Measurements from ENCODE around the gene PCK2.

GRCh38 chr14:24129410-24129998 lies 35.4 kb downstream of the PCK2 start:
- TF ChIP-seq CTCF (IDR thresholded peaks at IDR 0.05; ENCODE audit: low read depth, low read length, missing input control) (no peak), FOXA1 (IDR thresholded peaks at IDR 0.05) (no peak), JUND (IDR thresholded peaks at IDR 0.05) (no peak), GABPA (IDR thresholded peaks at IDR 0.05 in 1 of 2, conservative IDR thresholded peaks at IDR 0.05 in 1 of 2) (no peak), RAD21 (IDR thresholded peaks at IDR 0.05) (no peak), ATF3 (IDR thresholded peaks at IDR 0.05) (no peak), HNF4A (conservative IDR thresholded peaks at IDR 0.05) (no peak), YY1 (IDR thresholded peaks at IDR 0.05) (no peak), TAF1 (conservative IDR thresholded peaks at IDR 0.05) (no peak), EGR1 (IDR thresholded peaks at IDR 0.05; ENCODE audit: low read depth in 2 of 2) (no peak), SP1 (IDR thresholded peaks at IDR 0.05) (no peak), RXRA (IDR thresholded peaks at IDR 0.05) (no peak)
- TF ChIP-seq, protein P1, sequence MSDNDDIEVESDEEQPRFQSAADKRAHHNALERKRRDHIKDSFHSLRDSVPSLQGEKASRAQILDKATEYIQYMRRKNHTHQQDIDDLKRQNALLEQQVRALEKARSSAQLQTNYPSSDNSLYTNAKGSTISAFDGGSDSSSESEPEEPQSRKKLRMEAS (IDR thresholded peaks at IDR 0.05), result no peak
- TF ChIP-seq, protein P2, sequence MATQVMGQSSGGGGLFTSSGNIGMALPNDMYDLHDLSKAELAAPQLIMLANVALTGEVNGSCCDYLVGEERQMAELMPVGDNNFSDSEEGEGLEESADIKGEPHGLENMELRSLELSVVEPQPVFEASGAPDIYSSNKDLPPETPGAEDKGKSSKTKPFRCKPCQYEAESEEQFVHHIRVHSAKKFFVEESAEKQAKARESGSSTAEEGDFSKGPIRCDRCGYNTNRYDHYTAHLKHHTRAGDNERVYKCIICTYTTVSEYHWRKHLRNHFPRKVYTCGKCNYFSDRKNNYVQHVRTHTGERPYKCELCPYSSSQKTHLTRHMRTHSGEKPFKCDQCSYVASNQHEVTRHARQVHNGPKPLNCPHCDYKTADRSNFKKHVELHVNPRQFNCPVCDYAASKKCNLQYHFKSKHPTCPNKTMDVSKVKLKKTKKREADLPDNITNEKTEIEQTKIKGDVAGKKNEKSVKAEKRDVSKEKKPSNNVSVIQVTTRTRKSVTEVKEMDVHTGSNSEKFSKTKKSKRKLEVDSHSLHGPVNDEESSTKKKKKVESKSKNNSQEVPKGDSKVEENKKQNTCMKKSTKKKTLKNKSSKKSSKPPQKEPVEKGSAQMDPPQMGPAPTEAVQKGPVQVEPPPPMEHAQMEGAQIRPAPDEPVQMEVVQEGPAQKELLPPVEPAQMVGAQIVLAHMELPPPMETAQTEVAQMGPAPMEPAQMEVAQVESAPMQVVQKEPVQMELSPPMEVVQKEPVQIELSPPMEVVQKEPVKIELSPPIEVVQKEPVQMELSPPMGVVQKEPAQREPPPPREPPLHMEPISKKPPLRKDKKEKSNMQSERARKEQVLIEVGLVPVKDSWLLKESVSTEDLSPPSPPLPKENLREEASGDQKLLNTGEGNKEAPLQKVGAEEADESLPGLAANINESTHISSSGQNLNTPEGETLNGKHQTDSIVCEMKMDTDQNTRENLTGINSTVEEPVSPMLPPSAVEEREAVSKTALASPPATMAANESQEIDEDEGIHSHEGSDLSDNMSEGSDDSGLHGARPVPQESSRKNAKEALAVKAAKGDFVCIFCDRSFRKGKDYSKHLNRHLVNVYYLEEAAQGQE (IDR thresholded peaks at IDR 0.05), result no peak

Measured in liver (tissue), 3 donors.